HG02840 (cell line): ENCODE results near the gene SERPINF2.
"Not testable (repeated sequence)": the region's sequence is repeated elsewhere in the genome, so short reads cannot be mapped to it uniquely, and the experiment has no call there.

Experiments
- ATAC-seq: cut with Tn5 transposase; IDR thresholded peaks from one replicate; pipeline ENCODE4 v1.9.1; 2021; ENCODE audit warnings: mild to moderate bottlenecking, moderate library complexity, moderate number of reproducible peaks; ENCODE audit not compliant: unreplicated experiment, low FRiP score

Gene SERPINF2

DNA sequence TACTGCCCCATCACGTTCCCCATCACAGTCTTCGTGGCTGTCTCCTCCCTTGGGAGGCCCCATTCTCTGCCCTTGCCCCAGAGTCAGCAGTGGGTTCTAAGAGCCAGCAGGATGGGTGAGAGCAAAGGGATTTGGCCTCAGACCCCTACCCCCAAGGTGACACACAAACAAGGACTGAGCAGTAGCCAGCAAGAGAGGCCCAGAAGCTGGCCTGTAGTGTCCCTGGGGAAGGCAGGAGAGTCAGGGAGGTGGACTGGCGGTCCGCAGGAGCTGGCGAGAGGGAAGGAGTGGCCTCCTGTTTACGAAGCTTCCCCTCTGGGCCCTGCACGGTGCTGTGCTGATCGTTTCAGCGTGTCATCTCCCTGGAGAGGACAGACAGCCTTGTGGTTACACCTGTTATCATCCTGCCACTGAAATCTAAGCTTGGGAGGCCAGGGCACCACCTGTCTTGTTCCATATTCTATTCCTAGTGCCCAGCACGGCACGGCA is 9.8 kb upstream of the SERPINF2 start:
- ATAC-seq = no peak

DNA sequence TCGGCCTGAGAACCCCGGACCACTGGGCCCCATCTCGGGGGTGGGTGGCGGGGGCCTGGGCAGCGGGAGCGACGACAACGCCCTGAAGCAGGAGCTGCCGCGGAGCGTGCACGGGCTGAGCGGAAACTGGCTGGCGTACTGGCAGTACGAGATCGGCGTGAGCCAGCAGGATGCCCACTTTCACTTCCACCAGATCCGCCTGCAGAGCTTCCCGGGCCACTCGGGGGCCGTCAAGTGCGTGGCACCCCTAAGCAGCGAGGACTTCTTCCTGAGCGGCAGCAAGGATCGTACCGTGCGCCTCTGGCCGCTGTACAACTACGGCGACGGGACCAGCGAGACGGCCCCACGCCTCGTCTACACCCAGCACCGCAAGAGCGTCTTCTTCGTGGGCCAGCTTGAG is 8.9 kb upstream of the SERPINF2 start:
- no peak for ATAC-seq

DNA sequence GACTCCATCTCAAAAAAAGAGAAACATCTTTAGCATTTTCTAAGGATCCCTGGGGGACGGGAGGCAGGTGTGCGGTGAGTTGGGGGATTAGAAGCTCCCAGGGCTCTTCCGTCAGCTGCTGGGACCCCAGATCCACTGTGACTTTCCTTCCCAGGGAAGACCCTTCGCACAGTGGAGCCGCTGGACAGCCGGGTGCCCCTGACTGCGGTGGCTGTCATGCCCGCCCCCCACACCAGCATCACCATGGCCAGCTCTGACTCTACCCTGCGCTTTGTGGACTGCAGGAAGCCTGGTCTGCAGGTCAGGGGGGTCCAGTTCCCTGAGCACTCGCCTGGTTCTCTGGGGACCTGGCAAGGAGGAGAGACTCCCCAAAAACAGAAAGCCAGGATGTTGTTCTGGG is 7.3 kb upstream of the SERPINF2 start:
- no peak for ATAC-seq

DNA sequence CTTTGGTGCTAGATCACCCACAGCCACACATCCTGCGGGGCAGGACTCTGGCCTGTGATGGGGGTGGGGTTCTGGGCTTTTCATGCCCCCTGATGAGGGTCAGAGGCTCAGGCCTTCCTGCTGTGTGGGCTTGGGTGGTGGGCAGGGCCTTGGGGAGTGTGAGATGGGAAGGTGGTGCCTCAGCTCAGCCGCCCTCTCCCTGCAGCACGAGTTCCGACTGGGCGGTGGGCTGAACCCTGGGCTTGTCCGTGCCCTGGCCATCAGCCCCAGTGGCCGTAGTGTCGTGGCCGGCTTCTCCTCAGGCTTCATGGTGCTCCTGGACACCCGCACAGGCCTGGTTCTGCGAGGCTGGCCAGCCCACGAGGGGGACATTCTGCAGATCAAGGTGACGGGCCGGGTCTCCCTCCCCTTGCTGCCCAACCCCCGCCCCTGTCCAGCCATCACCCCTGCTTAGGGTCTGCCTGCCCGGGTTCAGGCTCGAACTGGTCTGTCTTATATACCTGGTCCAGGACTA is 6.8 kb upstream of the SERPINF2 start:
- ATAC-seq = no peak

DNA sequence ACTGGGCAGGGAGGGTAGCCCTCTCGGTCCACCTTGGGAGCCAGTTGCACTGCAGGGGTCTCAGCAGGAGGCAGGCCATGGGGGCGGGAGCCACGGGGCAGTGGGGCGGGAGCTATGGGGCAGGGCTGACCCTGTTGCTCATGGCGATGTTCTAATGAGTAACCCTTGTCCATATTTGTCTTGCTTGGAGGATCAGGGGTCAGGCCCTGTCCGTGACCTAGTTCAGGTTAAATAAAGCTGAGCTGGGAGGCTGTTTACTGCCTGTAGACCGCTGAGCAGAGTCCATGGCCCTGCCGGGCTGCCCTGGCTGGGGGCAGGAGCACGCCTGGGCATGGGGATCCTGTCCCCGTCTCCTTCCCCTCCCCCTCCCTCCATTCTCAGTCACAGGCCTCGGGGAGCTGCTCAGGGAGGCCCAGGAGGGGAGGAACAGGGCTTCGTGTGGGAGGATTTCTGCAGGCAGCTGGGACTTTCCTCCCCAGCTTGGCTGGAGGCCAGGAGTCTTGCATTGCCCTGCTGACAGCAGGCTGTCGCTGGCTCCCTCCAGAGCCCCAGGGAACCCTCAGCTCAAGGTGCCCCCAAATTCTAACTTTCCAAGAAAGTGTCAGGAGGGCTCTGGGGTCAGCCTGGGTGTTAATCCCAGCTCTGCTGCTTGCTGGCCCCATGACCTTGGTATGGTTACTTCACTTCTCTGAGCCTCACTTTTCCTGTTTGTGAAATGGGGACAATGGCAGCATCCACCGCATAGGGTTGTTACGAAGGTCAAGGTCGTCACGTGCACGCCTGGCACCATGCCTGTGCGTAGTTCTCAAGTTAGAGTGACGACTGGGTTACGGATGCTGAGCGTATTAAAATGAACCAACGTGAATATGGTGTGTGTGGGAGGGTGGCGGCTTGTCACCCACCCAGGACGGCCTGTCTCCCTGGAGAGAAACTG is 6.1 kb upstream of the SERPINF2 start:
- ATAC-seq = no peak

DNA sequence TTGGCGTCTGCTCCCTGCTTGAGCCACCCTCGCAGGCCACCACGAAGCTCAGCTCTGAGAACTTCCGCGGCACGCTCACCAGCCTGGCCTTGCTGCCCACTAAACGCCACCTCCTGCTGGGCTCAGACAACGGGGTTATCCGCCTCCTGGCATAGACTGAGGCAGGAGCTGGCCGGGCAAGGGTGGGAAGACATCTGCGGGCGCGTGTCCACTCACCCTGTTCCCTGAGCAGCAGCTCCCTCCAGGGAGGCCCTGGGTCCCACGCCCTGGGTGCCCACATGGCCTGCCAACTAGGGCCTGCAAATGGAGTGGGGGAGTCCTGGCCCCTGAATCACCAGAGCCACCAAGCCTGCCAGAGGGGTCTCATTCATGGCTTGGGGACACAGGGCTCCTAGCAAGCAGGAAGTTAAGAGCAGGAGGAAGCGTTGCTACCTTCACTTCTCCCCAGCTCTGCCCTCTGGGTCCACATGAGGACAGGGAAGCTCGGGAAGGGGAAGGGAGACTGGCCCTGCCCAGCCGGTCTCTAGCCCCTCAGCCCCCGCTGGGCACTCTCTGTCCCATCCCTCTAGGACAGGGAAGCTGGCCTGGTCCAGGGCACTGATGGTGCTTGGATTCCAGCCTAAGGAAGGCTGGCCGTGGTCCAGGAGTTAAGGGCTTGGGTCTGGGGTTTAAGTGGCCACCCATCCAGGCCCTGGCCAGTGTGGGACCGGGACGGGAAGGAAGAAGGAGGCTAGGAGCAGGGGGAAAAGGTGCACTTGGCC is 5.0 kb upstream of the SERPINF2 start:
- ATAC-seq = no peak

DNA sequence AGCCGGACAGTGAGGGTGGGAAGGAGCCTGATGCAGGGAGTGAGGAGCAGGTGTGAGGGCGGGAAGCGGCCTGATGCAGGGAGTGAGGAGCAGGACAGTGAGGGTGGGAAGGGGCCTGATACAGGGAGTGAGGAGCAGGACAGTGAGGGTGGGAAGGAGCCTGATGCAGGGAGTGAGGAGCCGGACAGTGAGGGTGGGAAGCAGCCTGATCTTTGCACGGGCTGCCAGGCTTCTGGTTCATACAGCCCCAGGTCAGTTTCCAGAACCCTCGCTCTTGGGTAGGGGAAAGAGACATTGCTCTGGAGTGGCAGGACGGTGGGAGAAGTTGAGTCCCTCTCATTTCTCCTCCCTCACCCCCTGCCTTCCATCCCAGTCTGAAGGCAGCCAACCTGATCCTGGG is 772 bp upstream of the SERPINF2 start:
- not testable (repeated sequence) for ATAC-seq

DNA sequence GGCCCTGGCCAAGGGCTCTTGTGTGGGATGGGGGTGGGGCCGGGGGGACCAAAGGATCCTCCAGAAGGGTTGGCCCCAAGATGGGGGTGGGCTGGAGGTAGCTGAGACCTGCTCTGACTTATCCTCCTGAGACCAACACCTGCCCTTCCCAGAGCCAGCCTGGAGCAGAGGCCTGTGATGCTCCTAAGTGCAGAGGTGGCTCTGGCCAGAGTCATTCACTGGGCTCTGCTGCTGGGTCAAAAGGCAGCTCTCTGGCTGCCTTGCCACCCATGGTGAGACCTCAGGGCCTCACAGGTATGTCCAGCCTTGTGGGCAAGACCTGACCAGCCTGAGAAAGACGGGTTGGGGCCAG is 393 bp downstream of the SERPINF2 start:
- no peak for ATAC-seq

DNA sequence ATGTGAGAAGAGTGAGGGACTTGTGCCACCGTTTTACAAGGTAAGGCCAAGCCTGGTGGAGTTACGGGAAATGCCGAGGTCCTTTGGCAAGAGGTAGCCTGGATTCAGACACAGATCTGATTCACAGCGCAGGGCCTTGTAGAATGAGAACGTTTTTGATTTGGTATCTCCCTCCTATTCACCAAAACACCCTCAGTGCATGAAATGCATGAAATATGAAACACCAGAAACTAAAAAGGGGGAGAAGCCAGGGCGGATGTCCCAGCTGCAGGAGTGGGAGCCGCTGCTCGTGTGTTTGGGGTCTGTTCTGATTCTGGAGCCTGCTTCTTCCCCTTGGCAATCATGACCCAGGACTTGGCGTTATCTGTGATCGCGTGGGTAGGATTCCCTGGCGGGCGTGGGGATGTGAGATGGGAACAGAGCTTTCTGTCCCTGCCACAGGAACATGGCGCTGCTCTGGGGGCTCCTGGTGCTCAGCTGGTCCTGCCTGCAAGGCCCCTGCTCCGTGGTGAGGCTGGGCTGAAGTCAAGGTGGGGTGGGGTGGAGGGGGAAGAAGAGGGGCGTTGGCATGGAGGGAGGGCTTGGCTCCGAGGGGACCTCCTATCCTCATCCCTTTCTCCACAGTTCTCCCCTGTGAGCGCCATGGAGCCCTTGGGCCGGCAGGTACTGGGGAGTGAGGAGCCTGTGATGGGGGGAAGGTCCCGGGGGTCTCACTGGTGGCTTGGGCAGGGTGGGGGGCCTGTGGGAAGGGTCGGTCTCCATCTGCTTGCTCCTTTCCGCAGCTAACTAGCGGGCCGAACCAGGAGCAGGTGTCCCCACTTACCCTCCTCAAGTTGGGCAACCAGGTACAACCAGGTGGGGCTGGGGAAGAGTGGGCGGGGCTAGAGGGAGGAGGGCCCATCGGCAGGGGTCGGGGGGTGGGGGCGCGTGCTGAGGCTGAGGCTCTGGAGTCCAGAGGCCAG is 2.2 kb downstream of the SERPINF2 start:
- no peak for ATAC-seq

DNA sequence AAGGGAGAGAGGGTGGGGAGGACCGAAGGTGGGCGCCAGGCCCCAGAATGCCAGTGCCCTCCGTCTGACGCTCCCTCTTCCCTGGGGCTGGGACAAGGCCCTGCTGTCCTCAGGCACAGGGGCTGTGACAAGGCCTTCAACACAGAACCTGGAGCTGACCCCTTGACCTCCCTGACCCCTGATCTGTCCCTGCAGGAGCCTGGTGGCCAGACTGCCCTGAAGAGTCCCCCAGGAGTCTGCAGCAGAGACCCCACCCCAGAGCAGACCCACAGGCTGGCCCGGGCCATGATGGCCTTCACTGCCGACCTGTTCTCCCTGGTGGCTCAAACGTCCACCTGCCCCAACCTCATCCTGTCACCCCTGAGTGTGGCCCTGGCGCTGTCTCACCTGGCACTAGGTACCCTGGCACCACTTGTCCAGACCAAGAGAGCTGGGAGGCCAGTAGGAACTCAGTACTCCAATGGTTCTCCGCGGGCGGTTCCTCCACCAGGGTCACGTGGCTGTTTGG is 2.9 kb downstream of the SERPINF2 start:
- no peak for ATAC-seq

DNA sequence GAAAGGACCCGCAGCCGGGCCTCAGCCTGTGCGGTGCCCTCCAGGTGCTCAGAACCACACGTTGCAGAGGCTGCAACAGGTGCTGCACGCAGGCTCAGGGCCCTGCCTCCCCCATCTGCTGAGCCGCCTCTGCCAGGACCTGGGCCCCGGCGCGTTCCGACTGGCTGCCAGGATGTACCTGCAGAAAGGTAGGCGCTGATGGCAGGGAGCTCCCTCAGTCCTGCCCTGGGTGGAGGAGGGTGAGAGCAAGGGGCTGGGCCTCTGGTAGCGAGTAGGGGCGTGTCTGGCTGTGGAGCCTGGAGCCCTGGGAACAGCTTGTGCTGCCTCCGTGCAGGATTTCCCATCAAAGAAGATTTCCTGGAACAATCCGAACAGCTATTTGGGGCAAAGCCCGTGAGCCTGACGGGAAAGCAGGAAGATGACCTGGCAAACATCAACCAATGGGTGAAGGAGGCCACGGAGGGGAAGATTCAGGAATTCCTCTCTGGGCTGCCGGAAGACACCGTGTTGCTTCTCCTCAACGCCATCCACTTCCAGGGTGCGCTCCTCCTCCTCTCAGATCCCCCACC is 4.4 kb downstream of the SERPINF2 start:
- ATAC-seq = no peak

DNA sequence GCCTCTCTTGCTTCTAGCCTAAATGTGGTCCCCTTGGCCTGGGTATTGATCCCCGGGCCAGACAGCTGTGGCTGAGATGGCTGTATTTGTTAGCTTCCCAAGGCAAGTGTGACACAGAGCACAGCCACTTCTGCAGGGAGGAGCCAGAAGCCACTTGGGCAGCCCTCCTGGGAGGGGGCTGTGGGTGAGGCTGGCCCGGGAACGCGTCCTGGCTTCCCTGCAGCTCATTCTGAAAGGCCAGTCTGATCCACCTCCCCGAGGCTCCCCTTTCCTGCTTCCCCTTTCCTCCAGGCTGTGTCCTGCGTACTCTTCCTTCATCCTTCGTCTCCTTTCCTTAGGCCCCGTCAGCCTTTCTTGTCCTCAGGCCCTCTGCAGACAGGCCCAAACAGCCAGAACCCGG is 8.0 kb downstream of the SERPINF2 start:
- ATAC-seq = no peak

DNA sequence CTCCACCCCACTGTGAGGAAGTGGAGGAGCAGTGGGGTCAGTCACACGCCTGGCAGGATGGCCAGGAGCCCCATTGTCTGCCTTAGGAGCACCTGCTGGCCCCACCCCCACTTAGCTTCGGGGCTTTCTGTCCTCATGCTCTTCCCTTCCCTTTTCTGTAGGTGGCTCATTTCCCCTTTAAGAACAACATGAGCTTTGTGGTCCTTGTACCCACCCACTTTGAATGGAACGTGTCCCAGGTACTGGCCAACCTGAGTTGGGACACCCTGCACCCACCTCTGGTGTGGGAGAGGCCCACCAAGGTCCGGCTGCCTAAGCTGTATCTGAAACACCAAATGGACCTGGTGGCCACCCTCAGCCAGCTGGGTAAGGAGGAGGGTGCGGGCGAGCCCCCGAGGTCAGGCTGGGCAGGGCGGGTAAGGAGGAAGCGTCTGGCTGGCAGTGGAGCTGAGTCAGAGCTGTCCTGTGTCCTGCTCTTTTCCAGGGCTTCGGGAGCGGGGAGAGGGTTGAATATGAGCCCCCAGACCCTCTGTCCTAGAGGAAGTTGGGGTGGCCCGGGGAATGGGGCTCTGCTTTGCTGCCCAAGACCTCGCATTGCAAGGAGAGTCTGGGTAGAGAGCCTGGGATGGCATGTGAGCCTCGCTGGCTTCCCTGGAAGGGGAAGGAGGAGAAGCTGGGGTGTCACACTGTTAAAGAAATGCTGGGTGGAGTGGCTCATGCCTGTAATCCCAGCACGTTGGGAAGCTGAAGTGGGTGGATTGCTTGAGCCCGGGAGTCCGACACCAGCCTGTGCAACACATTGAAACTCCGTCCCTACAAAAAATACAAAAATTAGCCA is 10.0 kb downstream of the SERPINF2 start:
- no peak for ATAC-seq

DNA sequence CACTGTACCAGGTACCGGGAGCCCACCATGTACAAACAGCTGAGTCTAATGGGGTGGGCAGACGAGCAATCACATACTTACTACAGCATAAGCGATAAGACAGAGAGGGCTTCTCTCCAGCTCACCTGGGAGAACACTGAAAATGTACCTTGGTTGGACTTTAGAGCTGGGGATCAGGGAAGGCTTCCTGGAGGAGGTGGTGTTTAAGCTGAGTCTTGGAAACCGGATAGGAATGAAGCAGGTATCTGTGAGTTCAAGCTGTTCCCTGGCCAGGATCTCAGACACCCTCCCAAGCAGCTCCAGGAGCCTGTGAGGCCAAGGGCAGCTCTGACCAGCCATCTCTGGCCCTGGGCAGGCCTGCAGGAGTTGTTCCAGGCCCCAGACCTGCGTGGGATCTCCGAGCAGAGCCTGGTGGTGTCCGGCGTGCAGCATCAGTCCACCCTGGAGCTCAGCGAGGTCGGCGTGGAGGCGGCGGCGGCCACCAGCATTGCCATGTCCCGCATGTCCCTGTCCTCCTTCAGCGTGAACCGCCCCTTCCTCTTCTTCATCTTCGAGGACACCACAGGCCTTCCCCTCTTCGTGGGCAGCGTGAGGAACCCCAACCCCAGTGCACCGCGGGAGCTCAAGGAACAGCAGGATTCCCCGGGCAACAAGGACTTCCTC is 11.2 kb downstream of the SERPINF2 start:
- ATAC-seq = no peak

DNA sequence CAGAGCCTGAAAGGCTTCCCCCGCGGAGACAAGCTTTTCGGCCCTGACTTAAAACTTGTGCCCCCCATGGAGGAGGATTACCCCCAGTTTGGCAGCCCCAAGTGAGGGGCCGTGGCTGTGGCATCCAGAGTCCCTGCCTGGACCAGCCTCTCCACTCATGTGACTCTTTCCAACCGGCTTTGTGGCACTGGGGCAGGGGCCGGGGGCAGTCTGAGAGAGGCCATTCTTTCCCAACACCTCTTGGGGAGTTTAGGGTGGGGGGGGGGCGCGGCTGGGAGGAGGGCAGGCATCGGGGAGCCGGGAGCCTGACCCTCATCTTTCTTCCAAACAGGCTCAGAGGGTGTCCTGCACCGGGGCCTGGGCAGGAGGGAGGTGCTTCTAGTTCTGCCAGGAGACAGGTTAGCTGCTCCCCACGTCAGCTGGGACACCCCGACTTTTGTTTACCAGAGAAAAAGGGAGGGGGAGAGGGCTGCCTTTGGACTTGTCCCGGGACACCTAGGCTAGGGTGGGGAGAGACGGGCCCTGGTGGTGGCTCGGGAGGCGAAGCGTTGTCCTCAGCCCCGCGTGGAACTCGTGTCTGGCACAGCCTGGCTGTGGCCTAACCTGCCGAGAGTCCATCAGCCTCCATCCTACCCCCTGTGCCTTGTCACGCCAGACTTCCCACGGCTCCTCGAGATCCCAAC is 11.9 kb downstream of the SERPINF2 start:
- ATAC-seq = no peak

DNA sequence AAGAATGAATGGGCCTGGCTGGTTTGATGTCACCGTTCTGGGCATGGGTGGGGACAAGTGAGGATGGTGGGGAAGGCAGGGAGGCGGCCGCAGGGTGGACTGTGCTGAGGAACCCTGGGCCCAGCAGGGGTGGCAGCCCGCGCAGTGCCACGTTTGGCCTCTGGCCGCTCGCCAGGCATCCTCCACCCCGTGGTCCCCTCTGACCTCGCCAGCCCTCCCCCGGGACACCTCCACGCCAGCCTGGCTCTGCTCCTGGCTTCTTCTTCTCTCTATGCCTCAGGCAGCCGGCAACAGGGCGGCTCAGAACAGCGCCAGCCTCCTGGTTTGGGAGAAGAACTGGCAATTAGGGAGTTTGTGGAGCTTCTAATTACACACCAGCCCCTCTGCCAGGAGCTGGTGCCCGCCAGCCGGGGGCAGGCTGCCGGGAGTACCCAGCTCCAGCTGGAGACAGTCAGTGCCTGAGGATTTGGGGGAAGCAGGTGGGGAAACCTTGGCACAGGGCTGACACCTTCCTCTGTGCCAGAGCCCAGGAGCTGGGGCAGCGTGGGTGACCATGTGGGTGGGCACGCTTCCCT is 12.7 kb downstream of the SERPINF2 start:
- no peak for ATAC-seq

DNA sequence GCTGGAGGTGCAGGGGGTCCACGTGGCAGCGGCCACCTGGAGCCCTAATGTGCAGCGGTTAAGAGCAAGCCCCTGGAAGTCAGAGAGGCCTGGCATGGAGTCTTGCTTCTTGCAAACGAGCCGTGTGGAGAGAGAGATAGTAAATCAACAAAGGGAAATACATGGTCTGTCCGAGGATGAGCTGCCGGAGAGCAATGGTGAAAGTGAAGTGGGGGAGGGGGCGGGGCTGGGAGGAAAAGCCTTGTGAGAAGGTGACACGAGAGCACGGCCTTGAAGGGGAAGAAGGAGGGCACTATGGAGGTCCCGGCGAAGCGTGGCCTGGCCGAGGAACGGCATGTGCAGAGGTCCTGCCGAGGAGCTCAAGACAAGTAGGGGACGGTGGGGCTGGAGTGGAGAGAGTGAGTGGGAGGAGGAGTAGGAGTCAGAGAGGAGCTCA is 13.2 kb downstream of the SERPINF2 start:
- no peak for ATAC-seq
